SU-DHL-6 (cell line): ENCODE measurements around the gene MMP8.

ENCODE experiments used
- H2AFZ ChIP-seq: fragments of 200-600 bp; sonication (generic); 2 replicates; pipeline ENCODE4 v1.6.1; 2014; ENCODE audit warnings: low read depth, mild to moderate bottlenecking, moderate library complexity, mixed read lengths, antibody characterized with exemption, low read length; ENCODE audit not compliant: severe bottlenecking
- H3F3A ChIP-seq: fragments of 200-600 bp; shearing (Covaris generic); 2 replicates; pipeline ENCODE4 v1.6.0; 2016; ENCODE audit warnings: antibody characterized with exemption, mild to moderate bottlenecking; ENCODE audit not compliant: insufficient read depth
- H3K27ac ChIP-seq: fragments of 200-600 bp; sonication (generic); 2 replicates; pipeline ENCODE4 v1.5.1; 2016; ENCODE audit warnings: low read depth, mild to moderate bottlenecking, low read length, moderate library complexity, mixed read lengths
- H3K27me3 ChIP-seq: fragments of 200-600 bp; sonication (generic), shearing (Covaris generic); 2 replicates; pipeline ENCODE4 v1.6.0; 2014; ENCODE audit warnings: mild to moderate bottlenecking, low read length
- H3K36me3 ChIP-seq: fragments of 200-600 bp; sonication (generic); 2 replicates; pipeline ENCODE4 v1.6.1; 2014; ENCODE audit warnings: mild to moderate bottlenecking, low read length, mixed read lengths
- H3K4me2 ChIP-seq: fragments of 300-600, 200-600 bp; shearing (Covaris generic), sonication (generic); 2 replicates; pipeline ENCODE4 v1.6.0; 2014; ENCODE audit warnings: low read length, low read depth, mild to moderate bottlenecking; ENCODE audit not compliant: poor library complexity, severe bottlenecking
- H3K4me3 ChIP-seq: fragments of 200-600 bp; sonication (generic); 2 replicates; pipeline ENCODE4 v1.5.1; 2014; ENCODE audit warnings: antibody characterized with exemption, low read length, mild to moderate bottlenecking, mixed read lengths; ENCODE audit not compliant: insufficient read depth, poor library complexity, severe bottlenecking
- H3K79me2 ChIP-seq: fragments of 200-600 bp; sonication (generic); 2 replicates; pipeline ENCODE4 v1.6.1; 2014; ENCODE audit warnings: mild to moderate bottlenecking, low read length, moderate library complexity; ENCODE audit not compliant: insufficient read depth
- H3K9ac ChIP-seq: fragments of 200-600 bp; sonication (generic); 2 replicates; pipeline ENCODE4 v1.7.0; 2014; ENCODE audit warnings: mild to moderate bottlenecking, low read length
- H3K9me2 ChIP-seq: fragments of 200-600 bp; sonication (generic); replicated peaks from 2 replicates; pipeline ENCODE4 v1.6.1; 2014; ENCODE audit warnings: low read length; ENCODE audit not compliant: insufficient read depth
- H3K9me3 ChIP-seq: fragments of 200-600 bp; sonication (generic); 2 replicates; pipeline ENCODE4 v1.6.1; 2014; ENCODE audit warnings: low read length, mixed read lengths; ENCODE audit not compliant: insufficient read depth
- H4K20me1 ChIP-seq: fragments of 200-600 bp; sonication (generic); 2 replicates; pipeline ENCODE4 v1.6.1; 2014; ENCODE audit warnings: low read depth, mild to moderate bottlenecking, antibody characterized with exemption, low read length, moderate library complexity, mixed read lengths
- EZH2phosphoT487 ChIP-seq: fragments of 200-600 bp; sonication (generic), shearing (Covaris generic); conservative IDR thresholded peaks from 2 replicates; pipeline ENCODE4 v1.6.1; 2018; ENCODE audit warnings: mild to moderate bottlenecking, antibody characterized with exemption, low read length, moderate library complexity, mixed read lengths
- TF ChIP-seq, protein P1 (sequence below): fragments of 200-600 bp; sonication (generic); IDR thresholded peaks from one replicate; pipeline ENCODE4 v1.5.1; 2017; ENCODE audit warnings: antibody characterized with exemption, mild to moderate bottlenecking, low read length, moderate library complexity; ENCODE audit not compliant: insufficient read depth, poor library complexity, severe bottlenecking

MMP8 gene

DNA sequence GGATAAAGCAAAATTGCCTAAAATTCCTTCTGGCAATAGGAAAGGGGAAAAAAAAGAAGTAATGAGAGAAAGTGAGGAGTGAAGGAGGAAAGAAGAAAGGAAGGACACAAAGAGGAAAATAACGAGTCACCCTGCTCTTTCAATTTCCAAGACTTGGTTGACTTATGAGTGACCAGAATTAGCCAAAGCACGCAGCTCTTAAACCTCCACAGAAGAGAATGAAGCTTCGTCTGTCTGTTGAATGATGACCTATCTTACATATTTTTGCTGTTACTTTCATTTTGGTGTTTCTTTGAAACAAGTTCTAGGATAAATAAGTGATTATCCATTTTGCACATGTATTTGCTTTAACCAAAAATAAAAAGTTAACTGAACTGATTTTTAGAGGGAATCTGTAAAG is 19.9 kb downstream of the MMP8 start:
- no peak for TF ChIP-seq EZH2phosphoT487
- TF ChIP-seq, protein P1, sequence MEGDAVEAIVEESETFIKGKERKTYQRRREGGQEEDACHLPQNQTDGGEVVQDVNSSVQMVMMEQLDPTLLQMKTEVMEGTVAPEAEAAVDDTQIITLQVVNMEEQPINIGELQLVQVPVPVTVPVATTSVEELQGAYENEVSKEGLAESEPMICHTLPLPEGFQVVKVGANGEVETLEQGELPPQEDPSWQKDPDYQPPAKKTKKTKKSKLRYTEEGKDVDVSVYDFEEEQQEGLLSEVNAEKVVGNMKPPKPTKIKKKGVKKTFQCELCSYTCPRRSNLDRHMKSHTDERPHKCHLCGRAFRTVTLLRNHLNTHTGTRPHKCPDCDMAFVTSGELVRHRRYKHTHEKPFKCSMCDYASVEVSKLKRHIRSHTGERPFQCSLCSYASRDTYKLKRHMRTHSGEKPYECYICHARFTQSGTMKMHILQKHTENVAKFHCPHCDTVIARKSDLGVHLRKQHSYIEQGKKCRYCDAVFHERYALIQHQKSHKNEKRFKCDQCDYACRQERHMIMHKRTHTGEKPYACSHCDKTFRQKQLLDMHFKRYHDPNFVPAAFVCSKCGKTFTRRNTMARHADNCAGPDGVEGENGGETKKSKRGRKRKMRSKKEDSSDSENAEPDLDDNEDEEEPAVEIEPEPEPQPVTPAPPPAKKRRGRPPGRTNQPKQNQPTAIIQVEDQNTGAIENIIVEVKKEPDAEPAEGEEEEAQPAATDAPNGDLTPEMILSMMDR = no peak
- Histone ChIP-seq H3K36me3 (no peaks in the 10 kb centered on the region), H3K4me3 (no peak overlapping the region), H3K27me3 (no peaks in the 10 kb centered on the region), H3F3A (no peaks in the 10 kb centered on the region), H3K9me3 (no peaks in the 10 kb centered on the region), H3K4me2 (no peak overlapping the region), H3K9ac (no peak overlapping the region), H4K20me1 (no peaks in the 10 kb centered on the region), H2AFZ (no peak overlapping the region), H3K9me2 (no peaks in the 10 kb centered on the region), H3K27ac (no peak overlapping the region), H3K79me2 (no peaks in the 10 kb centered on the region)

DNA sequence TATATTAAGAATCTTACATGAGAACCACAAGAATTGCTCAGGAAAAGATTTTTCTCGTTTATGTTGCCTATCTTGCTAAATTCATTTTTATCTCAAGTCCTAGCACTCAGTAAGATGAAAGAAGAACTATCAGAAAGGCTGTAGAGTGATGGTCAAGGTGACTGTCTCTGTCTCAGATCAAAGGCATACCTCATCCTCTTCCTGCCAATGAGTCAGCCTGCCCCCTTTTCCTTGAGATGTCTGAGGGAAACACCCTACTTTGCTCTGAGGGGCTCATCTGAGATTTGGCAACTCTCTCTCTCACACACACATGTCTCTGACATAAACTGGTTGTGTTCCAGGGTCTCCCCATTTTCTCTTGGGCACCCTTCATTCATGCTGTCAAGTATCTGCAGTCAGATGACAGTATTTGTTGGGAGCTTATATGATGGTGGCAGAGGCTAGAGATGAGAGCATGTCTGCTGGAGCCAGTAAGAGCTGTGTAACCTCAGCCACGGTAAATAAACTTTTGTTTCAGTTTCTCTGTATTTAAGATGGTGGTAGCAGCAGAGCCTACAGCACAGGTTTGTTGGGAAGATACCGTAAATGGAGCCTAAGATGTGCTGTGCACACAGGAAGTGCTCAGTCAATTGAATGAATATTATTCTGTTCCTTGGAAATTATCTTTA is 20.8 kb downstream of the MMP8 start:
- TF ChIP-seq, protein P1 = no peak
- TF ChIP-seq EZH2phosphoT487 = no peak
- Histone ChIP-seq H4K20me1 (no peaks in the 10 kb centered on the region), H3K9ac (no peak overlapping the region)

DNA sequence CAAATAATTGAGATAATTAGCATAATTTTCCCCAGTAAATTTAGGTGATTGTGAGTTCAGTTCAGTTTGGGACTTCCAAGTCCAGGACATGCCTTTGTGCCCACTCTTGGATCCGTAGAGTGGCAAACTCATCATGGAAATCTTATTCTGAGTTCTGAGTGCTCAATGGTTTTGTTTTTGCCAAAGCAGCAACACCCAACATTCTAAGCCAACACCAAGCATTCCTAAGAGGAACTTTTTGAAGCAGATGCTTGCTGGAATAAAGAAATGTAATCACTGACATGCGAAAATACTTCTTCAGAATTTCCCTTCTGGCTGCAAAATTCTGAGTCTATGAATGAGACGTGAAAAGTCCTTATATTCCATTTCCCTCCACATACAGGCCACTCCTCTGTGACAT is 29.6 kb downstream of the MMP8 start:
- Histone ChIP-seq H3K4me2 (no peak overlapping the region), H3K9me2 (no peaks in the 10 kb centered on the region), H3K27me3 (no peaks in the 10 kb centered on the region), H4K20me1 (no peaks in the 10 kb centered on the region), H3K79me2 (no peaks in the 10 kb centered on the region), H3K9me3 (no peaks in the 10 kb centered on the region), H3K27ac (no peak overlapping the region), H2AFZ (no peak overlapping the region), H3F3A (no peaks in the 10 kb centered on the region), H3K36me3 (no peaks in the 10 kb centered on the region), H3K4me3 (no peak overlapping the region), H3K9ac (no peak overlapping the region)
- TF ChIP-seq EZH2phosphoT487 = no peak
- TF ChIP-seq, protein P1 = no peak

More for the DNA sequence above, 20.8 kb downstream of the MMP8 start:
- H3F3A ChIP-seq = no peaks in the 10 kb centered on the region
- no peaks in the 10 kb centered on the region for H3K9me2 ChIP-seq
- no peak overlapping the region for H3K4me3 ChIP-seq
- no peaks in the 10 kb centered on the region for H3K36me3 ChIP-seq
- no peaks in the 10 kb centered on the region for H3K27me3 ChIP-seq
- no peaks in the 10 kb centered on the region for H3K9me3 ChIP-seq
- no peak overlapping the region for H3K27ac ChIP-seq
- H2AFZ ChIP-seq = no peak overlapping the region
- H3K79me2 ChIP-seq = no peaks in the 10 kb centered on the region
- no peak overlapping the region for H3K4me2 ChIP-seq
